Activated CD8-positive, alpha-beta T cell treated with anti-CD3 and anti-CD28 coated beads for 36 hours (primary cell): ENCODE measurements around the gene MNT. TPM values are rescaled to one million over a fixed set of nuclear protein-coding genes. Genes with fewer than 3 reads are reported as not detected.

ENCODE experiments used
- ATAC-seq: fragments of 200-7000 bp; cut with Tn5 transposase; one replicate; pipeline ENCODE4 v1.10.0; 2021; ENCODE audit warnings: mild to moderate bottlenecking, moderate library complexity
- CTCF ChIA-PET: fragments of 350-600 bp; sonication (Branson Sonifier 250); formaldehyde crosslinking; loops from one replicate; lab custom pipeline; 2021; ENCODE audit warnings: antibody characterized with exemption; lab: Charles Lee
- POLR2A ChIA-PET: fragments of 350-600 bp; sonication (Branson Sonifier 250); formaldehyde crosslinking; loops from one replicate; lab custom pipeline; 2021; ENCODE audit warnings: antibody characterized with exemption; lab: Charles Lee
- DNase-seq: peaks from one replicate; pipeline ENCODE4 v3.0.0-alpha.2; 2020
- H3K27ac Mint-ChIP-seq: one replicate; pipeline ENCODE4 v1.8.0; 2021; ENCODE audit warnings: mild to moderate bottlenecking, mixed read lengths
- H3K27me3 Mint-ChIP-seq: one replicate; pipeline ENCODE4 v1.8.0; 2021; ENCODE audit warnings: mixed read lengths
- H3K36me3 Mint-ChIP-seq: one replicate; pipeline ENCODE4 v1.8.0; 2021; ENCODE audit warnings: low read depth, mixed read lengths
- H3K4me1 Mint-ChIP-seq: one replicate; pipeline ENCODE4 v1.8.0; 2021; ENCODE audit warnings: low read depth, mixed read lengths
- H3K4me3 Mint-ChIP-seq: one replicate; pipeline ENCODE4 v1.8.0; 2021; ENCODE audit warnings: mild to moderate bottlenecking, moderate library complexity, mixed read lengths
- H3K9me3 Mint-ChIP-seq: one replicate; pipeline ENCODE4 v1.8.0; 2021; ENCODE audit warnings: mixed read lengths
- intact Hi-C: fragments of 100-400 bp; cut with micrococcal nuclease; formaldehyde crosslinking; loops from one replicate; pipeline ENCODE4 v1.10.0; 2022
- total RNA-seq, 2 experiments: library from RNA; stranded (reverse); gene quantifications; one replicate each; pipeline ENCODE4 v1.2.3, GENCODE V29; 2021
- TF ChIP-seq, protein P1 (sequence below): fragments of 200-600 bp; IDR thresholded peaks from one replicate; pipeline ENCODE4 v1.8.0; 2022; ENCODE audit warnings: antibody characterized with exemption, mild to moderate bottlenecking

MNT gene
- total RNA-seq, 2 experiments from 2014 or later = 21.6 to 23.1 TPM

DNA sequence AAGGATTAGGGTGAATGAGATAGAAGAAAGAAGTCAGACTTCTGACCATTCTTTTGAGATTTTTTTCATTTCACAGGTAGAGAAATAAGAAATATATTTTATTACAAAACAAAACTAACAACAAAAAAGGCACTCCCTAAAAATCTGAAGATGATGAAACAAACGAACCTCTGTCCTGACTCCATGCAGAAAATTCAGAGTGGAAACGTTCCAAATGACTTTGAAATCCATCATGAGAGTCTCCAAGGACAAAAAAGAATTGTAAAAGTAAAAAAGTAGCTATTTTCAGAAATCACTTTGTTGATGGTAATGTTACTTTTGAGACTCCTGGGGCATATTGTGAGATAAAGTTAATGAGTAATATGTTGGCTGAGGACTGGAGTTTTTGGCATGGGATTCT lies 26.4 kb upstream of the MNT start:
- Mint-ChIP-seq H3K4me1 (peaks cover 2% of the 10 kb centered on the region), H3K9me3 (no peaks in the 10 kb centered on the region), H3K4me3 (no peak overlapping the region), H3K27me3 (no peaks in the 10 kb centered on the region), H3K36me3 (peaks cover 14% of the 10 kb centered on the region), H3K27ac (no peak overlapping the region)
- ChIA-PET POLR2A (interaction anchor here (0.8 kb wide), 1 partner anchor 9 kb away, joined by 3 read pairs; no protein-coding TSS in a partner anchor), CTCF (interaction anchor here (3.1 to 4.2 kb wide), 2 partner anchors 11 to 45 kb away, joined by 20 to 30 read pairs; no protein-coding TSS in a partner anchor)
- TF ChIP-seq, protein P1, sequence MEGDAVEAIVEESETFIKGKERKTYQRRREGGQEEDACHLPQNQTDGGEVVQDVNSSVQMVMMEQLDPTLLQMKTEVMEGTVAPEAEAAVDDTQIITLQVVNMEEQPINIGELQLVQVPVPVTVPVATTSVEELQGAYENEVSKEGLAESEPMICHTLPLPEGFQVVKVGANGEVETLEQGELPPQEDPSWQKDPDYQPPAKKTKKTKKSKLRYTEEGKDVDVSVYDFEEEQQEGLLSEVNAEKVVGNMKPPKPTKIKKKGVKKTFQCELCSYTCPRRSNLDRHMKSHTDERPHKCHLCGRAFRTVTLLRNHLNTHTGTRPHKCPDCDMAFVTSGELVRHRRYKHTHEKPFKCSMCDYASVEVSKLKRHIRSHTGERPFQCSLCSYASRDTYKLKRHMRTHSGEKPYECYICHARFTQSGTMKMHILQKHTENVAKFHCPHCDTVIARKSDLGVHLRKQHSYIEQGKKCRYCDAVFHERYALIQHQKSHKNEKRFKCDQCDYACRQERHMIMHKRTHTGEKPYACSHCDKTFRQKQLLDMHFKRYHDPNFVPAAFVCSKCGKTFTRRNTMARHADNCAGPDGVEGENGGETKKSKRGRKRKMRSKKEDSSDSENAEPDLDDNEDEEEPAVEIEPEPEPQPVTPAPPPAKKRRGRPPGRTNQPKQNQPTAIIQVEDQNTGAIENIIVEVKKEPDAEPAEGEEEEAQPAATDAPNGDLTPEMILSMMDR = no peak
- intact Hi-C loops = no loop called here
- no peak for ATAC-seq
- no peak for DNase-seq

DNA sequence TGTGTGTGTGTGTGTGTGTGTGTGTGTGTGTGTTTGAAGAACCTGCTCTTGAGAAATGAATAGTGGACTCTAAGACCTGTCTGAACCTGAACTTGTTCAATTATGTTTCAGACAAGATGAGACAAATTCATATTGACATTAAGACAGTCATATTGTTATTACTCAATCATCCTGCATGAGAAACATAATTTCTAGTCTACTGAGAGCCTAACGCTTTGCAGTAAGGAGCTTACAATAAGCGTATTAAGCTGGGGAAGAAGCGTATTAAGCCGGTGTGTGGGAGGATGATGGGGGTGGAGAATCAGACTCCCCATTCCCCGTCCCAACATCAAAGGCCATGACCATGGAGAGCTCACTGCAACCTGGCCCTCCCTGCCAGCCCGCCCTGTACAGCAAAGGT lies 22.4 kb upstream of the MNT start:
- no peak overlapping the region for H3K27ac Mint-ChIP-seq
- H3K36me3 Mint-ChIP-seq = peaks cover 28% of the 10 kb centered on the region
- DNase-seq (no peak), ATAC-seq (no peak)
- ChIA-PET POLR2A (no interaction called here), CTCF (interaction anchor here (1.6 kb wide), 1 partner anchor 41 kb away, joined by 5 read pairs; no protein-coding TSS in a partner anchor)
- peaks cover 2% of the 10 kb centered on the region for H3K4me1 Mint-ChIP-seq
- TF ChIP-seq, protein P1 = no peak
- intact Hi-C loops = no loop called here
- H3K9me3 Mint-ChIP-seq = no peaks in the 10 kb centered on the region
- H3K27me3 Mint-ChIP-seq = no peaks in the 10 kb centered on the region
- no peak overlapping the region for H3K4me3 Mint-ChIP-seq

DNA sequence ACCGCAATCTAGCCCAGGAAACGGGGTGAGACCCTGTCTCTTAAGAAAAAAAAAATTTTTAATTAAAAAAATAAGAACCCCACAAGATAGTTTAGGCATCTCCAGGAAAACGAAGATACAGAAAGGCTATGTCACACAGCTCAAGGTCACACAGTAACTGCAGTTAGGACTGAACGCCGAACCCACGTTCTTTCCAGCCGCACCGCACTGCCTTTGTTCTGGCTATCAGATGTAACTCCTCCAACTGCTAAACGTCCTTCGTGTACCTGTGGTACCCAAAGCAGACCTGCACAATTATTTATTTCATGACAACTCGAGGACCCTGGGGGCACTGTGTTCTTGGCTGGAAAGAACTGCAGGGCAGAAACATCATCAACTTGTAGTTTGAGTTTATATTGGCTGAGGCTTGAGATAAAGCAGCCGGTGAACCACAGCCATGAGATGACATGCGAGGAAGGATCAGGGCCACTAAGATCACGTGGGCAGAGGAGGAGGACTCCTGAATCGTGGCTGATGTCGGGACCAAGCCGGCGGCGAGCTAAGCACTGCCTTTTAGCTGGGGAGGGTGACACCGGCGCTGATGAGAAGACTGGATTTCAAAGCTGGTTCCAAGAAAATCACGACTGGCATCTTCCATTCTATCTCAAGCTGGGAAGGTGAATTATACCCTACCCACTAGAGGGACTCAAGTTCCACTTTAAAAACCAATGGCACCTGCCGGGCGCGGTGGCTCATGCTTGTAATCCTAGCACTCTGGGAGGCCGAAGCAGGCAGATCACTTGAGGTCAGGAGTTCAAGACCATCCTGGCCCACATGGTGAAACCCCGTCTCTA lies 20.7 kb upstream of the MNT start:
- H3K9me3 Mint-ChIP-seq = no peaks in the 10 kb centered on the region
- DNase-seq (no peak), ATAC-seq (no peak)
- intact Hi-C loops = no loop called here
- TF ChIP-seq, protein P1 = no peak
- H3K4me1 Mint-ChIP-seq = peaks cover 2% of the 10 kb centered on the region
- peaks cover 28% of the 10 kb centered on the region for H3K36me3 Mint-ChIP-seq
- POLR2A ChIA-PET = interaction anchor here (0.5 kb wide), 1 partner anchor 1635 kb away, joined by 3 read pairs; no protein-coding TSS in a partner anchor
- no peak overlapping the region for H3K4me3 Mint-ChIP-seq
- H3K27ac Mint-ChIP-seq = no peak overlapping the region
- CTCF ChIA-PET = interaction anchor here (1.5 kb wide), 1 partner anchor 39 kb away, joined by 5 read pairs; no protein-coding TSS in a partner anchor
- no peaks in the 10 kb centered on the region for H3K27me3 Mint-ChIP-seq

DNA sequence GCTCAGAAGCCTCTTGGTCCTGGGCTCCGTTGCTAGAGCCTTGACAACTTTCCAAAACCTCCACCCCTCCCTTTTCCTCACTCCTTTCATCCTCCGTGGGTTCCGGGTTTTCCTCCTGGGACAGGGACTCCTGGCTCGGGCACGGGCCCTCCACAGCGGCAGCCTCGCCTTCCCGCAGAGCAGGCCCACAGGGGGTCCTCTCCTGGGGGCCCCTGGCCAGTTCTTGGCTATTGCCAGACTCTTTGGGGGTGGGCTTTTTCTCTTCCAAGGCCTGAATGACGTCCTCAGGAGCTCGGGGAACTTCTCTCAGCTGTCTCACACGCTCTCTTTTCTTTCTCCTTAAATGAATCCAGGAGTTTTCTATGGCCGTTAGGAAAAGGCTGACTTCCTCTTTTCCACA lies 19.3 kb upstream of the MNT start:
- intact Hi-C loops = no loop called here
- ChIA-PET POLR2A (no interaction called here), CTCF (interaction anchor here (10.5 kb wide), 1 partner anchor 38 kb away, joined by 463 read pairs; no protein-coding TSS in a partner anchor)
- no peaks in the 10 kb centered on the region for H3K27me3 Mint-ChIP-seq
- TF ChIP-seq, protein P1 = no peak
- peaks cover 5% of the 10 kb centered on the region for H3K4me1 Mint-ChIP-seq
- H3K27ac Mint-ChIP-seq = no peak overlapping the region
- ATAC-seq (no peak), DNase-seq (no peak)
- peaks cover 19% of the 10 kb centered on the region for H3K36me3 Mint-ChIP-seq
- H3K4me3 Mint-ChIP-seq = no peak overlapping the region
- no peaks in the 10 kb centered on the region for H3K9me3 Mint-ChIP-seq

DNA sequence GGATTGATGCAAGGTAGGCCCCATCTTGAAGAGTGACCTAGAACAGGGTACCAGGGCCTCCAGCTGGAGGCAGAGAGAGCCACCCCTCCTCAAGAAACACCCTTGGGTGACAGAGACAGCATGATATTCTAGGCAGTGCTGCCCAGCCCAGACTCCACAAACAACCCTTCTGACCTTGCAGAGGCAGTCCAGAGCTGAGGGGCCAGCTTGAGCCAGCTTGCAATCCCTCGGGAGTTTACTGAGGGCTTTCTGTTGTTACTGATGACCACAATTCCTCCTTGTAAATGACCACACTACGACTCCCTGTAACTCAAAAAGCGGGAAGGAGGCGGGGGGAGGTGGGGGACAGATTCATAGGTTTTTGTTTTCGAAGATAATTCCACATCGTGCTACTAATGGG lies 18.6 kb upstream of the MNT start:
- ATAC-seq = no peak
- CTCF ChIA-PET = interaction anchor here (0.9 to 10.5 kb wide), 4 partner anchors 16 to 365 kb away, joined by 3 to 463 read pairs (median 4); partner anchors contain the start of gene HIC1
- H3K27ac Mint-ChIP-seq = no peak overlapping the region
- TF ChIP-seq, protein P1 = no peak
- DNase-seq = no peak
- H3K36me3 Mint-ChIP-seq = peaks cover 20% of the 10 kb centered on the region
- intact Hi-C loops = no loop called here
- H3K4me1 Mint-ChIP-seq = peaks cover 5% of the 10 kb centered on the region
- POLR2A ChIA-PET = no interaction called here
- no peaks in the 10 kb centered on the region for H3K9me3 Mint-ChIP-seq
- H3K27me3 Mint-ChIP-seq = no peaks in the 10 kb centered on the region
- no peak overlapping the region for H3K4me3 Mint-ChIP-seq
